Keratinocyte (primary cell): ENCODE results near the gene AKR1C3. TPM values are rescaled to one million over a fixed set of nuclear protein-coding genes. Genes with fewer than 3 reads are reported as not detected.

ENCODE experiments used
- DNase-seq: peaks from one replicate; pipeline ENCODE4 v3.0.0-alpha.2; 2011; ENCODE audit warnings: low read depth, missing footprints, low spot score
- FAIRE-seq: peaks from 2 replicates; lab custom pipeline; 2011; peaks lifted over from hg19 to GRCh38; lab: Jason Lieb, UNC
- H2AFZ ChIP-seq: 2 replicates; pipeline ENCODE4 v1.6.0; 2012; ENCODE audit warnings: low read length, control low read depth, inconsistent platforms; ENCODE audit not compliant: control insufficient read depth
- H3K27ac ChIP-seq: 2 replicates; pipeline ENCODE4 v1.5.1; 2011; ENCODE audit warnings: low read length; ENCODE audit not compliant: control insufficient read depth, insufficient read depth
- H3K27me3 ChIP-seq: 3 replicates; pipeline ENCODE4 v1.6.0; 2011; ENCODE audit warnings: low read length; ENCODE audit not compliant: control insufficient read depth, insufficient read depth; ENCODE audit errors: extremely low read depth
- H3K36me3 ChIP-seq, 2 experiments: 2 replicates in 1 of 2; 3 replicates in 1 of 2; pipeline ENCODE4 v1.5.1; 2011; ENCODE audit warnings: low read length in 2 of 2, mild to moderate bottlenecking in 1 of 2; ENCODE audit not compliant: control insufficient read depth in 2 of 2, insufficient read depth in 2 of 2; ENCODE audit errors: extremely low read depth in 1 of 2
- H3K4me1 ChIP-seq: 3 replicates; pipeline ENCODE4 v1.5.1; 2011; ENCODE audit warnings: low read length; ENCODE audit not compliant: control insufficient read depth, insufficient read depth; ENCODE audit errors: extremely low read depth
- H3K4me2 ChIP-seq: 3 replicates; pipeline ENCODE4 v1.6.0; 2011; ENCODE audit warnings: low read depth, low read length; ENCODE audit not compliant: control insufficient read depth, insufficient read depth; ENCODE audit errors: extremely low read depth
- H3K4me3 ChIP-seq, 3 experiments: fragments of 200-600 bp in 1 of 3; sonication (generic) in 1 of 3; 2 replicates in 2 of 3; 3 replicates in 1 of 3; pipeline ENCODE4 v1.5.1; 2011 to 2016; ENCODE audit warnings: low read length in 3 of 3, mild to moderate bottlenecking in 3 of 3, control low read depth in 2 of 3, inconsistent platforms in 1 of 3, low read depth in 1 of 3, mixed read lengths in 1 of 3, mixed run types in 1 of 3, moderate library complexity in 1 of 3; ENCODE audit not compliant: control insufficient read depth in 2 of 3, insufficient read depth in 2 of 3; ENCODE audit errors: extremely low read depth in 1 of 3
- H3K79me2 ChIP-seq: 2 replicates; pipeline ENCODE4 v1.6.0; 2012; ENCODE audit warnings: low read length; ENCODE audit not compliant: control insufficient read depth, insufficient read depth
- H3K9ac ChIP-seq: 3 replicates; pipeline ENCODE4 v1.6.0; 2011; ENCODE audit warnings: low read length; ENCODE audit not compliant: control insufficient read depth, insufficient read depth; ENCODE audit errors: extremely low read depth
- H3K9me1 ChIP-seq: 3 replicates; pipeline ENCODE4 v1.6.0; 2011; ENCODE audit warnings: low read length; ENCODE audit not compliant: control insufficient read depth, insufficient read depth; ENCODE audit errors: extremely low read depth
- H3K9me3 ChIP-seq: 2 replicates; pipeline ENCODE4 v1.5.1; 2012; ENCODE audit warnings: low read depth, low read length; ENCODE audit not compliant: control insufficient read depth
- H4K20me1 ChIP-seq: 3 replicates; pipeline ENCODE4 v1.6.0; 2011; ENCODE audit warnings: low read length; ENCODE audit not compliant: control insufficient read depth, insufficient read depth; ENCODE audit errors: extremely low read depth
- EZH2 ChIP-seq: IDR thresholded peaks from one replicate; pipeline ENCODE4 v1.6.1; 2012; ENCODE audit warnings: inconsistent platforms, mild to moderate bottlenecking, low read length, moderate library complexity
- dilution Hi-C: fragments of 300-500 bp; cut with MboI; formaldehyde crosslinking; loops from one replicate; pipeline ENCODE4 v1.7.0; 2020; ENCODE audit warnings: low sequenced_read_pairs; ENCODE audit not compliant: extremely low pct_ligation_motif_present
- polyA plus RNA-seq, 5 experiments: library from polyadenylated mRNA; depleted of rRNA in 3 of 5; stranded (reverse) in 3 of 5; stranded (forward) in 1 of 5; unstranded in 1 of 5; fragments of >200 nt; gene quantifications; 1 replicate in 1 of 5; 2 replicates in 3 of 5; 3 replicates in 1 of 5; pipeline versions ENCODE4 v1.2.1 to v1.2.3, GENCODE V29; 2011 to 2012; ENCODE audit warnings: missing spikeins in 2 of 5, low read depth in 1 of 5, low replicate concordance in 1 of 5
- TF ChIP-seq, protein P1 (sequence below), 3 experiments: IDR thresholded peaks in 1 of 3; conservative IDR thresholded peaks in 1 of 3; optimal IDR thresholded peaks in 1 of 3; 2 replicates in 2 of 3; 3 replicates in 1 of 3; pipeline versions ENCODE3 to v1.5.1; 2011; ENCODE audit warnings: low read length in 3 of 3, mild to moderate bottlenecking in 3 of 3, moderate library complexity in 2 of 3, control low read depth in 1 of 3, inconsistent platforms in 1 of 3; ENCODE audit not compliant: insufficient read depth in 2 of 3; ENCODE audit errors: extremely low read depth in 1 of 3

The AKR1C3 gene
- polyA plus RNA-seq, 1 donor (not counting 4 experiments of a cell fraction or from before 2014, with no cell fraction given) = 27.3 TPM

DNA sequence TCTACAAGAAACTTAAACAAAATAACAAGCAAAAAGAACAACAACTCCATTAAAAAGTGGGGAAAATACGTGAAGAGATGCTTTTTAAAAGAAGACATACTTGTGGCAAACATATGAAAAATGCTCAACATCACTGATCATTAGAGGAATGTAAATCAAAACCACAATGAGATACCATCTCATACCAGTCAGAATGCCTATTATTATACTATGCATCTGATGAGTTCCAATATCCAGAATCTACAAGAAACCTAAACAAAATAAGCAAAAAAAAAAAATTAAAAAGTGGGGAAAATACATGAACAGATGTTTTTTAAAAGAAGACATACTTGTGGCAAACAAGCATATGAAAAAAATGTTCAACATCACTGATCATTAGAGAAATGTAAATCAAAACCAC lies 29.6 kb upstream of the AKR1C3 start:
- H3K4me3 ChIP-seq = no peak overlapping the region
- no peak overlapping the region for H3K4me2 ChIP-seq
- no peak for FAIRE-seq

DNA sequence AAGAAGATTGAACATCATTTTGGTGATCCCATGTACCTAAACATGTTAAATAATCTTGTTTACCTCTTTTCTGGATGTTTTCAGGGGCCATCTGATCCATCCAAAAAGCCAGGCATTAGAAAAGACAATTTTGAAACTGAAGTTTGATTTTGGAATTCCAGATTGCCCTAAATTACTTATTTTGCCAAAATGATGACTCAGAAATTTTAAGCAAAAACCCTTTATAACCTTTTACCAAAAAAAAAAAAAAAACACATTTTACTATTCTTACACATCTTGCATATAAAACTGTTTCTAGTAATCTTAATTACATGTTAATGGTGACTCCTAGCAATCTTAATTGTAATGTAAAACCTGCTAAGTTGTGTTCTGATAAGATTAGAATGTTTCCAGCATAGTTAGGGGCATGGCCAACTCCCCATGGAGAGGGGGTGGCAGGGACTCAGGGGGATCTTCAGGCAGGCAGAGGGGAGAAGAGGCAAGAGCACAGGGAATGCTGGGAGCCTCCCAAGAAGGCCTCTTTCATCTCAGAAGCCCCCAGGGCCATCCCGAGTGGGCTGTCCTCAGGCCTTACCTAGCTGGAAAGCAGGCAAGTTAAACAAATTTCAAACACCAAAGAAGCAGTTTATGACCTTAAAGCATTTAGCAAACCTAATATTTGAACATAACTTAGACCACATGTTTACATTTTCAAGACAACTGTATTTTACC lies 25.8 kb upstream of the AKR1C3 start:
- no peak for TF ChIP-seq EZH2
- TF ChIP-seq, protein P1, sequence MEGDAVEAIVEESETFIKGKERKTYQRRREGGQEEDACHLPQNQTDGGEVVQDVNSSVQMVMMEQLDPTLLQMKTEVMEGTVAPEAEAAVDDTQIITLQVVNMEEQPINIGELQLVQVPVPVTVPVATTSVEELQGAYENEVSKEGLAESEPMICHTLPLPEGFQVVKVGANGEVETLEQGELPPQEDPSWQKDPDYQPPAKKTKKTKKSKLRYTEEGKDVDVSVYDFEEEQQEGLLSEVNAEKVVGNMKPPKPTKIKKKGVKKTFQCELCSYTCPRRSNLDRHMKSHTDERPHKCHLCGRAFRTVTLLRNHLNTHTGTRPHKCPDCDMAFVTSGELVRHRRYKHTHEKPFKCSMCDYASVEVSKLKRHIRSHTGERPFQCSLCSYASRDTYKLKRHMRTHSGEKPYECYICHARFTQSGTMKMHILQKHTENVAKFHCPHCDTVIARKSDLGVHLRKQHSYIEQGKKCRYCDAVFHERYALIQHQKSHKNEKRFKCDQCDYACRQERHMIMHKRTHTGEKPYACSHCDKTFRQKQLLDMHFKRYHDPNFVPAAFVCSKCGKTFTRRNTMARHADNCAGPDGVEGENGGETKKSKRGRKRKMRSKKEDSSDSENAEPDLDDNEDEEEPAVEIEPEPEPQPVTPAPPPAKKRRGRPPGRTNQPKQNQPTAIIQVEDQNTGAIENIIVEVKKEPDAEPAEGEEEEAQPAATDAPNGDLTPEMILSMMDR (optimal IDR thresholded peaks at IDR 0.05 in 1 of 3, IDR thresholded peaks at IDR 0.05 in 1 of 3, conservative IDR thresholded peaks at IDR 0.05 in 1 of 3; ENCODE audit: extremely low read depth in 1 of 3, insufficient read depth in 2 of 3, low read length in 3 of 3) = no peak
- Histone ChIP-seq H3K9ac (no peak overlapping the region), H4K20me1 (no peaks in the 10 kb centered on the region), H3K27ac (no peak overlapping the region), H3K4me1 (peaks cover 14% of the 10 kb centered on the region), H3K4me3 (no peak overlapping the region), H3K9me1 (no peaks in the 10 kb centered on the region), H3K4me2 (no peak overlapping the region), H3K79me2 (no peaks in the 10 kb centered on the region), H3K36me3 (no peaks in the 10 kb centered on the region), H3K27me3 (no peaks in the 10 kb centered on the region), H2AFZ (no peak overlapping the region), H3K9me3 (no peaks in the 10 kb centered on the region)
- FAIRE-seq (no peak), DNase-seq (no peak)
- dilution Hi-C loops = no loop called here

More for the DNA sequence above, 29.6 kb upstream of the AKR1C3 start:
- no peaks in the 10 kb centered on the region for H4K20me1 ChIP-seq
- H3K27ac ChIP-seq = no peak overlapping the region
- no peaks in the 10 kb centered on the region for H3K27me3 ChIP-seq
- dilution Hi-C loops = no loop called here
- H3K9ac ChIP-seq = no peak overlapping the region
- H3K4me1 ChIP-seq = no peaks in the 10 kb centered on the region
- TF ChIP-seq, protein P1 (optimal IDR thresholded peaks at IDR 0.05 in 1 of 3, IDR thresholded peaks at IDR 0.05 in 1 of 3, conservative IDR thresholded peaks at IDR 0.05 in 1 of 3; ENCODE audit: extremely low read depth in 1 of 3, insufficient read depth in 2 of 3, low read length in 3 of 3) = no peak
- no peak for TF ChIP-seq EZH2
- no peaks in the 10 kb centered on the region for H3K79me2 ChIP-seq
- H2AFZ ChIP-seq = no peak overlapping the region
- H3K9me3 ChIP-seq = no peaks in the 10 kb centered on the region
- H3K36me3 ChIP-seq = no peaks in the 10 kb centered on the region
- H3K9me1 ChIP-seq = no peaks in the 10 kb centered on the region
- DNase-seq = no peak
